Neural progenitor cell (in vitro differentiated cells): ENCODE data around the gene CD33. TPM values are rescaled to one million over a fixed set of nuclear protein-coding genes. Genes with fewer than 3 reads are reported as not detected.

Experiments used
- DNase-seq: peaks from one replicate; pipeline ENCODE4 v3.0.0-alpha.2; 2016; ENCODE audit warnings: low spot score
- H2AFZ ChIP-seq: fragments of 200-600 bp; sonication (generic); replicated peaks from 2 replicates; pipeline ENCODE4 v1.6.1; 2016; ENCODE audit warnings: antibody characterized with exemption
- H3F3A ChIP-seq: fragments of 200-600 bp; sonication (generic); 2 replicates; pipeline ENCODE4 v1.6.1; 2016; ENCODE audit warnings: antibody characterized with exemption, low read depth
- H3K27ac ChIP-seq: fragments of 200-600 bp; sonication (generic); 2 replicates; pipeline ENCODE4 v1.5.1; 2016; ENCODE audit warnings: mild to moderate bottlenecking
- H3K27me3 ChIP-seq: fragments of 200-600 bp; sonication (generic); 2 replicates; pipeline ENCODE4 v1.6.1; 2016; ENCODE audit warnings: mild to moderate bottlenecking, moderate library complexity
- H3K36me3 ChIP-seq: fragments of 200-600 bp; sonication (generic); 2 replicates; pipeline ENCODE4 v1.5.1; 2016
- H3K4me1 ChIP-seq: fragments of 200-600 bp; sonication (generic); 2 replicates; pipeline ENCODE4 v1.6.1; 2016; ENCODE audit warnings: mixed run types
- H3K4me2 ChIP-seq: fragments of 200-600 bp; sonication (generic); 2 replicates; pipeline ENCODE4 v1.6.1; 2016
- H3K4me3 ChIP-seq: fragments of 200-600 bp; sonication (generic); 2 replicates; pipeline ENCODE4 v1.5.1; 2016
- H3K79me2 ChIP-seq: fragments of 200-600 bp; sonication (generic); 2 replicates; pipeline ENCODE4 v1.6.1; 2016; ENCODE audit warnings: low read depth
- H3K9ac ChIP-seq: fragments of 200-600 bp; sonication (generic); 2 replicates; pipeline ENCODE4 v1.6.1; 2016
- H3K9me3 ChIP-seq: fragments of 200-600 bp; sonication (generic); 2 replicates; pipeline ENCODE4 v1.5.1; 2016; ENCODE audit warnings: low read depth
- H4K20me1 ChIP-seq: fragments of 200-600 bp; sonication (generic); 2 replicates; pipeline ENCODE4 v1.6.1; 2016; ENCODE audit warnings: low read depth
- H3K27ac Mint-ChIP-seq: 3 replicates; pipeline ENCODE4 v1.8.0; 2021; ENCODE audit warnings: mixed read lengths
- H3K27me3 Mint-ChIP-seq: 2 replicates; pipeline ENCODE4 v1.8.0; 2022; ENCODE audit warnings: low read depth, mild to moderate bottlenecking, inconsistent platforms, moderate library complexity, mixed read lengths; ENCODE audit not compliant: insufficient read depth
- H3K36me3 Mint-ChIP-seq: 3 replicates; pipeline ENCODE4 v1.8.0; 2021; ENCODE audit warnings: mixed read lengths
- H3K4me1 Mint-ChIP-seq: 3 replicates; pipeline ENCODE4 v1.8.0; 2021; ENCODE audit warnings: mixed read lengths
- H3K4me3 Mint-ChIP-seq: 3 replicates; pipeline ENCODE4 v1.8.0; 2021; ENCODE audit warnings: mild to moderate bottlenecking, moderate library complexity, mixed read lengths
- H3K9me3 Mint-ChIP-seq: 3 replicates; pipeline ENCODE4 v1.8.0; 2020; ENCODE audit warnings: mixed read lengths
- CTCF ChIP-seq: fragments of 200-600 bp; sonication (generic); IDR thresholded peaks from 2 replicates; pipeline ENCODE4 v1.5.1; 2017; ENCODE audit warnings: antibody characterized with exemption, mild to moderate bottlenecking
- EZH2 ChIP-seq: fragments of 200-600 bp; sonication (generic); IDR thresholded peaks from 2 replicates; pipeline ENCODE4 v1.6.1; 2017; ENCODE audit warnings: antibody characterized with exemption, mild to moderate bottlenecking, moderate library complexity
- EZH2phosphoT487 ChIP-seq: fragments of 200-600 bp; sonication (generic); IDR thresholded peaks from 2 replicates; pipeline ENCODE4 v1.6.1; 2017; ENCODE audit warnings: antibody characterized with exemption
- total RNA-seq: library from RNA; depleted of rRNA; stranded (reverse); fragments of >200 nt; gene quantifications from 2 replicates; pipeline ENCODE4 v1.2.3, GENCODE V29; 2015; ENCODE audit warnings: low replicate concordance

CD33 gene
- total RNA-seq, 1 donor from 2014 or later = not detected

- Histone ChIP-seq H3K4me1 (no peaks in the 10 kb centered on the region), H3K4me3 (no peak overlapping the region), H3K79me2 (no peaks in the 10 kb centered on the region), H3K27me3 (no peaks in the 10 kb centered on the region), H3K27ac (no peak overlapping the region), H3K36me3 (no peaks in the 10 kb centered on the region), H2AFZ (no peak overlapping the region), H3F3A (no peaks in the 10 kb centered on the region), H3K9me3 (peaks cover 3% of the 10 kb centered on the region), H3K4me2 (no peak overlapping the region), H4K20me1 (no peaks in the 10 kb centered on the region), H3K9ac (no peak overlapping the region)
- no peak for DNase-seq
- Mint-ChIP-seq H3K4me3 (no peak overlapping the region), H3K36me3 (no peaks in the 10 kb centered on the region), H3K4me1 (no peaks in the 10 kb centered on the region), H3K27me3 (peaks cover 2% of the 10 kb centered on the region), H3K27ac (no peak overlapping the region), H3K9me3 (peaks cover 13% of the 10 kb centered on the region)
- no peak for TF ChIP-seq CTCF
- TF ChIP-seq EZH2phosphoT487 = no peak
- TF ChIP-seq EZH2 = no peak
Observed at GRCh38 chr19:51211833-51212232, 13.0 kb upstream of the CD33 start.

- H3K27ac Mint-ChIP-seq = no peak overlapping the region
- TF ChIP-seq EZH2 = no peak
- TF ChIP-seq CTCF = no peak
- TF ChIP-seq EZH2phosphoT487 = no peak
- Histone ChIP-seq H3K4me3 (no peak overlapping the region), H3K9me3 (peaks cover 3% of the 10 kb centered on the region), H3K4me1 (no peaks in the 10 kb centered on the region), H3K27me3 (peaks cover 5% of the 10 kb centered on the region), H4K20me1 (no peaks in the 10 kb centered on the region), H3K4me2 (no peak overlapping the region), H3F3A (no peaks in the 10 kb centered on the region), H3K36me3 (no peaks in the 10 kb centered on the region), H3K79me2 (no peaks in the 10 kb centered on the region), H3K27ac (no peak overlapping the region), H3K9ac (no peak overlapping the region), H2AFZ (no peak overlapping the region)
- peaks cover 4% of the 10 kb centered on the region for H3K27me3 Mint-ChIP-seq
- no peak overlapping the region for H3K4me3 Mint-ChIP-seq
- no peaks in the 10 kb centered on the region for H3K36me3 Mint-ChIP-seq
- no peak for DNase-seq
- H3K9me3 Mint-ChIP-seq = peaks cover 11% of the 10 kb centered on the region
- no peaks in the 10 kb centered on the region for H3K4me1 Mint-ChIP-seq
Observed at GRCh38 chr19:51219307-51219706, 5.6 kb upstream of the CD33 start.

GRCh38 chr19:51219971-51220370 lies 4.9 kb upstream of the CD33 start:
- no peak overlapping the region for H3K4me2 ChIP-seq
- no peaks in the 10 kb centered on the region for H4K20me1 ChIP-seq
- H3K36me3 ChIP-seq = no peaks in the 10 kb centered on the region
- Mint-ChIP-seq H3K27ac (no peak overlapping the region), H3K27me3 (peaks cover 4% of the 10 kb centered on the region), H3K4me1 (no peaks in the 10 kb centered on the region), H3K36me3 (no peaks in the 10 kb centered on the region), H3K4me3 (no peak overlapping the region), H3K9me3 (peaks cover 8% of the 10 kb centered on the region)
- DNase-seq = no peak
- no peaks in the 10 kb centered on the region for H3K4me1 ChIP-seq
- H3K9me3 ChIP-seq = no peaks in the 10 kb centered on the region
- no peak overlapping the region for H2AFZ ChIP-seq
- no peak overlapping the region for H3K9ac ChIP-seq
- no peaks in the 10 kb centered on the region for H3K79me2 ChIP-seq
- no peak for TF ChIP-seq EZH2phosphoT487
- TF ChIP-seq EZH2 = no peak
- no peak for TF ChIP-seq CTCF
- no peak overlapping the region for H3K4me3 ChIP-seq
- H3F3A ChIP-seq = no peaks in the 10 kb centered on the region
- H3K27ac ChIP-seq = no peak overlapping the region
- peaks cover 5% of the 10 kb centered on the region for H3K27me3 ChIP-seq

GRCh38 chr19:51220996-51221395 lies 3.9 kb upstream of the CD33 start:
- Mint-ChIP-seq H3K4me3 (no peak overlapping the region), H3K36me3 (no peaks in the 10 kb centered on the region), H3K27me3 (peaks cover 2% of the 10 kb centered on the region), H3K4me1 (no peaks in the 10 kb centered on the region), H3K9me3 (peaks cover under 1% of the 10 kb centered on the region), H3K27ac (no peak overlapping the region)
- Histone ChIP-seq H3K4me3 (no peak overlapping the region), H3K9me3 (no peaks in the 10 kb centered on the region), H3K4me1 (no peaks in the 10 kb centered on the region), H3K9ac (no peak overlapping the region), H3K27ac (no peak overlapping the region), H3K4me2 (no peak overlapping the region), H4K20me1 (no peaks in the 10 kb centered on the region), H3K36me3 (no peaks in the 10 kb centered on the region), H3K79me2 (no peaks in the 10 kb centered on the region), H3K27me3 (peaks cover 5% of the 10 kb centered on the region), H3F3A (no peaks in the 10 kb centered on the region), H2AFZ (no peak overlapping the region)
- no peak for TF ChIP-seq EZH2phosphoT487
- DNase-seq = no peak
